RWPE1 (cell line): ENCODE data around the gene ASMTL.

Experiments used
- CTCF ChIA-PET: fragments of 350-600 bp; sonication (Branson Sonifier 250); formaldehyde crosslinking; extraction: SDS; loops from one replicate; lab custom pipeline; 2021; lab: Yijun Ruan, JAX
- POLR2A ChIA-PET: fragments of 400-600 bp; formaldehyde crosslinking; extraction: SDS; loops from one replicate; lab custom pipeline; 2020; ENCODE audit warnings: antibody characterized with exemption; ENCODE audit not compliant: low non-redundant PET; lab: Yijun Ruan, JAX
- DNase-seq: peaks from one replicate; pipeline ENCODE4 v3.0.0; 2012; ENCODE audit warnings: low spot score
- H3K27ac ChIP-seq: fragments of 450-650 bp; 2 replicates; pipeline ENCODE4 v1.5.1; 2017
- CTCF ChIP-seq: fragments of 450-650 bp; conservative IDR thresholded peaks from 2 replicates; pipeline ENCODE4 v1.5.1; 2017; ENCODE audit warnings: low read depth, mild to moderate bottlenecking

ASMTL gene

DNA sequence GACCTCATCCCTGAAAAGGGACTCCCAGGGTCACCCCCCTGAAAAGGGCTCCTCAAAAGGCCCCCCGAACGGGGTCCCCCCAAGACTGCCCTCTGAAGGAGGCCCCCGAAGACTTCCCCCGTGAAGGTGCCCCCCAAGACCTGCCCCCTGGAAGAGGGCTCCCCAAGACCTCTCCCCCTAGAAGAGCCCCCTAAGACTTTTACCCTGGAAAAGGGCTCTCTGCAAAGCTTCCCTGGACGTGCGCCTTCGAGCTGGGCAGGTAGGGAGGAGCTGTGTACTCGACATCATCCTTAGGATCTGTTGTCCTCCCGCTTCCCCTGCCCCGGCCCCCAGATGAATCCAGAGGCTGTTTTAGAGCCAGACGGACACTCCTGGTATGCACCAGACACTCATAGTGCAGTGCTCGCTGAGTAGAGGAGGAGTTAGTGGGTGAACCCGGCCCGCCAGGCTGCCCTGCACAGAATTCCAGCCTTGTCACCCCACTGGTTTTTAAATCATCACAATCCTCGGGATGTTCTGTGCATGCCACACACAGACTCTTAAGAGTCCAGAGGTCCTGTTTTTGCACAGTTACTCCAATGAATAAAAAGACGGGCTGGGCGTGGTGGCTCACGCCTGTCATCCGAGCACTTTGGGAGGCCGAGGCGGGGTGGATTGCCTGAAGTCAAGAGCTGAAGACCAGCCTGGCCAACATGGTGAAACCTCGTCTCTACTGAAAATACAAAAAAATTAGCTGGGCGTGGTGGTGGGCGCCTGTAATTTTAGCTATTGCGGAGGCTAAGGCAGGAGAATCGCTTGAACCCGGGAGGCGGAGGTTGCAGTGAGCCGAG, 55.1 kb downstream of the ASMTL start:
- TF ChIP-seq CTCF = no peak
- ChIA-PET CTCF (no interaction called here), POLR2A (no interaction called here)
- peak overlapping the region; percentile 21; the same call in 1 of the 2 replicates for H3K27ac ChIP-seq
- DNase-seq = no peak

GRCh38 chrX:1397001-1397400, 55.7 kb downstream of the ASMTL start:
- DNase-seq = no peak
- ChIA-PET CTCF (no interaction called here), POLR2A (no interaction called here)
- peak overlapping the region; percentile 21 for H3K27ac ChIP-seq
- TF ChIP-seq CTCF = no peak

DNA sequence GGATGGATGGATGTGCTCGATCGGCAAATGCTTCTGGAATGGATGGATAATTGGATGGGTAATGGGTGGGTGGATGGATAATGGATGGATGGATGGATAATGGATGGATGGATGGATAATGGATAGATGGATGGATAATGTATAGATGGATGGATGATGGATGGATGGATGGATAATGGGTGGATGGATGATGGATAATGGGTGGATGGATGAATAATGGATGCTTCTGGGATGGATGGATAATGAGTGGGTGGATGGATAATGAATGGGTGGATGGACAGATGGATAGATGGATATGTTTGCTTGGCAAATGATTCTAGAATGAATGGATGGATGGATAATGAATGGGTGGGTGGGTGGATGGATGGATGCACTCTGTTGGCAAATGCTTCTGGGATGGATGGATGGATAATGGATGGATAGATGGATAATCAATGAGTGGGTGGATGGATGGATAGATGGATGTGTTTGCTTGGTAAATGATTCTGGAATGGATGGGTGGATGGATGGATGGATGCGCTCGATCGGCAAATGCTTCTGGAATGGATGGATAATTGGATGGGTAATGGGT, 57.0 kb downstream of the ASMTL start:
- ChIA-PET CTCF (no interaction called here), POLR2A (no interaction called here)
- TF ChIP-seq CTCF = no peak
- no peak overlapping the region for H3K27ac ChIP-seq
- no peak for DNase-seq

DNA sequence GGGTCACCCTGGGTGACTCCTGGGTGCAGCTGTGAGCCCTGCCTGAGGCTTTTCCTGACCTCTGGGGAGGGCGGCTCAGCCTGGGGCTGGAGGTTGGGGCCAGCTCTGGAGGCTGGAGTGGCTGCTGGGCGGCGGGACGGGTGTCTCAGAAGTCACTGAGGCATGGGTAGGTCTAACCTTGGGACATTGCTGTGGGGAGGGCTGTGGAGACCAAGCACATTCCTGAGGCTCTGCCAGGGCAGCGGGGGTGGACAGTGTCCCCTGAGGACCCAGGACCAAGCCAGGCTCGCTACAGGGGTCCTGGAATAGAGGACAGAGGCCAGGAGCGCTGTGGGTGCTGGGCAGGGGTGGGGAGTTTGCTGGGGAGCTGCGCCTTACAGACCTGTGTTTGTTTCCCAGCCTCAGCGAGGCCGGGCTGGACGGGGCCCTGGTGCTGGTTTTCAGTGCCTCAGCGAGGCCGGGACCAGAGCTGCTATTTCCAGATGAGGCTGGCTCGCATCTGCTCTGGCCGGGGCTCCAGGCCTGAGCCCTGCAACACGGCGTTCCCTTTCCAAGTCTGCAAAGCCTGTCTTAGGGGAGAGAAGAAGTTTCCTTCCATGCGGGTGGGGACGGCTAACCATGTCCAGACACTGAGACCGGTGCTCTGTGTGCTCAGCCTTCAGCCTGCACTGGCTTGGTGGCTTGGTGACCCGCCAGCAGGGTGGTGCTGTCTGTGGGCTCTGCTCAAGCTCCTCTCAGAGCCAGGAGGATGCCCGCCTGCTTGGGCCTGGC, 57.8 kb downstream of the ASMTL start:
- DNase-seq = no peak
- POLR2A ChIA-PET = no interaction called here
- H3K27ac ChIP-seq = peak overlapping the region; percentile 39
- TF ChIP-seq CTCF = no peak
- CTCF ChIA-PET = no interaction called here

GRCh38 chrX:1393871-1394615, 58.7 kb downstream of the ASMTL start:
- ChIA-PET POLR2A (no interaction called here), CTCF (no interaction called here)
- H3K27ac ChIP-seq = peak overlapping the region; percentile 99
- no peak for TF ChIP-seq CTCF
- no peak for DNase-seq
